GM23338 (cell line): Measurements from ENCODE around the gene SP5. TPM values are rescaled to one million over a fixed set of nuclear protein-coding genes. Genes with fewer than 3 reads are reported as not detected.
A peak's percentile ranks its signal among the peaks of the same experiment; 100 is the strongest.

Experiments
- ATAC-seq: fragments of 200-7000 bp; cut with Tn5 transposase; 3 replicates; pipeline ENCODE4 v1.9.1; 2020
- DNase-seq: peaks from one replicate; pipeline ENCODE4 v3.0.0-alpha.2; 2015; ENCODE audit warnings: low spot score
- H2AFZ ChIP-seq: fragments of 200-600 bp; sonication (generic); 2 replicates; pipeline ENCODE4 v1.8.0; 2016; ENCODE audit warnings: antibody characterized with exemption, mild to moderate bottlenecking, moderate library complexity
- H3F3A ChIP-seq: fragments of 200-600 bp; sonication (generic); replicated peaks from 2 replicates; pipeline ENCODE4 v1.8.0; 2017; ENCODE audit warnings: antibody characterized with exemption, mixed run types, low read depth
- H3K27ac ChIP-seq: fragments of 200-600 bp; sonication (generic); 2 replicates; pipeline ENCODE4 v1.6.1; 2016; ENCODE audit warnings: low read depth
- H3K27me3 ChIP-seq: fragments of 200-600 bp; sonication (generic); 2 replicates; pipeline ENCODE4 v1.8.0; 2016; ENCODE audit warnings: mild to moderate bottlenecking, mixed run types, moderate library complexity; ENCODE audit not compliant: insufficient read depth
- H3K36me3 ChIP-seq: fragments of 200-600 bp; sonication (generic); 2 replicates; pipeline ENCODE4 v1.8.0; 2016; ENCODE audit warnings: mild to moderate bottlenecking; ENCODE audit not compliant: insufficient read depth
- H3K4me1 ChIP-seq: fragments of 200-600 bp; sonication (generic); 2 replicates; pipeline ENCODE4 v1.8.0; 2016; ENCODE audit warnings: mild to moderate bottlenecking, moderate library complexity; ENCODE audit not compliant: insufficient read depth
- H3K4me2 ChIP-seq: fragments of 200-600 bp; sonication (generic); 2 replicates; pipeline ENCODE4 v1.7.1; 2017; ENCODE audit warnings: mixed run types
- H3K4me3 ChIP-seq: fragments of 200-600 bp; sonication (generic); 2 replicates; pipeline ENCODE4 v1.6.1; 2016; ENCODE audit warnings: mixed run types
- H3K79me2 ChIP-seq: fragments of 200-600 bp; sonication (generic); replicated peaks from 2 replicates; pipeline ENCODE4 v1.8.0; 2017; ENCODE audit warnings: mild to moderate bottlenecking; ENCODE audit not compliant: insufficient read depth
- H3K9me2 ChIP-seq: fragments of 200-600 bp; sonication (generic); 2 replicates; pipeline ENCODE4 v1.8.0; 2017; ENCODE audit not compliant: insufficient read depth
- H4K20me1 ChIP-seq: fragments of 200-600 bp; sonication (generic); replicated peaks from 2 replicates; pipeline ENCODE4 v1.8.0; 2017; ENCODE audit warnings: mild to moderate bottlenecking; ENCODE audit not compliant: insufficient read depth
- H3K27ac Mint-ChIP-seq: 2 replicates; pipeline ENCODE4 v1.8.0; 2020; ENCODE audit warnings: inconsistent platforms, mild to moderate bottlenecking, moderate library complexity, mixed read lengths
- H3K27me3 Mint-ChIP-seq: 3 replicates; pipeline ENCODE4 v1.8.0; 2022; ENCODE audit warnings: low read depth, mild to moderate bottlenecking, moderate library complexity, mixed read lengths, inconsistent platforms; ENCODE audit not compliant: insufficient read depth, poor library complexity
- H3K36me3 Mint-ChIP-seq: 3 replicates; pipeline ENCODE4 v1.8.0; 2021; ENCODE audit warnings: low read depth, mild to moderate bottlenecking, inconsistent platforms, moderate library complexity, mixed read lengths
- H3K4me1 Mint-ChIP-seq: 3 replicates; pipeline ENCODE4 v1.8.0; 2020; ENCODE audit warnings: mild to moderate bottlenecking, inconsistent platforms, mixed read lengths
- H3K4me3 Mint-ChIP-seq: 3 replicates; pipeline ENCODE4 v1.8.0; 2021; ENCODE audit warnings: moderate library complexity, mild to moderate bottlenecking, inconsistent platforms, mixed read lengths
- H3K9me3 Mint-ChIP-seq: 3 replicates; pipeline ENCODE4 v1.8.0; 2020; ENCODE audit warnings: moderate library complexity, mild to moderate bottlenecking, inconsistent platforms, mixed read lengths
- CREB1 ChIP-seq: fragments of 250-450 bp; sonication (Bioruptor Pico); IDR thresholded peaks from 2 replicates; pipeline ENCODE4 v1.5.0; 2020; ENCODE audit warnings: low read depth, mild to moderate bottlenecking, moderate library complexity
- ETS1 ChIP-seq: IDR thresholded peaks from 2 replicates; pipeline ENCODE4 v1.6.1; 2016; ENCODE audit warnings: antibody characterized with exemption
- EZH2 ChIP-seq: fragments of 200-600 bp; sonication (generic); IDR thresholded peaks from one replicate; pipeline ENCODE4 v1.8.0; 2017; ENCODE audit warnings: antibody characterized with exemption, mild to moderate bottlenecking, low read depth; ENCODE audit not compliant: unreplicated experiment
- JUNB ChIP-seq: IDR thresholded peaks from one replicate; pipeline ENCODE4 v1.6.1; 2016; ENCODE audit warnings: antibody characterized with exemption; ENCODE audit not compliant: unreplicated experiment
- POLR2AphosphoS5 ChIP-seq: IDR thresholded peaks from 2 replicates; pipeline ENCODE4 v1.6.1; 2016; ENCODE audit warnings: antibody characterized with exemption, low read depth
- REST ChIP-seq: IDR thresholded peaks from one replicate; pipeline ENCODE4 v1.6.1; 2018; ENCODE audit warnings: antibody characterized with exemption; ENCODE audit not compliant: unreplicated experiment
- STAT1 ChIP-seq: IDR thresholded peaks from one replicate; pipeline ENCODE4 v1.6.1; 2016; ENCODE audit warnings: antibody characterized with exemption; ENCODE audit not compliant: unreplicated experiment
- ZNF331 ChIP-seq: fragments of 250-450 bp; sonication (Bioruptor Pico); IDR thresholded peaks from 2 replicates; pipeline ENCODE4 v1.5.0; 2020; ENCODE audit warnings: low read depth, mild to moderate bottlenecking, moderate library complexity
- polyA plus RNA-seq: library from polyadenylated mRNA; unstranded; fragments of >200 nt; fragmentation: Nextera tagmentation; extraction: Ambion mirVana; gene quantifications from 2 replicates; pipeline ENCODE4 v1.2.1, GENCODE V29; 2016
- total RNA-seq: library from RNA; depleted of rRNA; stranded (reverse); fragments of >200 nt; shearing (Covaris generic); gene quantifications from 2 replicates; pipeline ENCODE4 v1.2.3, GENCODE V29; 2014

The SP5 gene
- total and polyA plus RNA-seq, 2 experiments from 2014 or later = 0.21 to 0.32 TPM

- no peak for TF ChIP-seq JUNB
- TF ChIP-seq EZH2 = peak; percentile 28
- Histone ChIP-seq H3K36me3 (no peaks in the 10 kb centered on the region), H4K20me1 (peaks cover 11% of the 10 kb centered on the region; the same call in 1 of the 2 replicates), H3K4me3 (peak overlapping the region; percentile 56), H3K27me3 (peaks cover 94% of the 10 kb centered on the region), H2AFZ (no peak overlapping the region), H3K9me2 (no peaks in the 10 kb centered on the region), H3K79me2 (no peaks in the 10 kb centered on the region), H3K4me2 (peak overlapping the region; percentile 81), H3K4me1 (peaks cover 33% of the 10 kb centered on the region), H3K27ac (no peak overlapping the region), H3F3A (no peaks in the 10 kb centered on the region; the same call in 1 of the 2 replicates)
- Mint-ChIP-seq H3K36me3 (no peaks in the 10 kb centered on the region), H3K9me3 (no peaks in the 10 kb centered on the region; the same call in 2 of the 3 replicates), H3K27me3 (peaks cover 75% of the 10 kb centered on the region), H3K27ac (no peak overlapping the region), H3K4me1 (peaks cover 42% of the 10 kb centered on the region), H3K4me3 (no peak overlapping the region)
- no peak for DNase-seq
- ATAC-seq = no peak
Measured at GRCh38 chr2:170710609-170710979, 4.5 kb upstream of the SP5 start.

- DNase-seq (peak; percentile 38), ATAC-seq (no peak)
- Mint-ChIP-seq H3K27me3 (peaks cover 80% of the 10 kb centered on the region), H3K27ac (no peak overlapping the region), H3K9me3 (no peaks in the 10 kb centered on the region; the same call in 2 of the 3 replicates), H3K4me3 (peak overlapping the region; percentile 60), H3K4me1 (peaks cover 44% of the 10 kb centered on the region), H3K36me3 (no peaks in the 10 kb centered on the region)
- Histone ChIP-seq H3F3A (no peaks in the 10 kb centered on the region; the same call in 1 of the 2 replicates), H3K27ac (no peak overlapping the region), H3K4me1 (peaks cover 33% of the 10 kb centered on the region), H3K4me2 (peak overlapping the region; percentile 81), H4K20me1 (peaks cover 11% of the 10 kb centered on the region; the same call in 1 of the 2 replicates), H3K27me3 (peaks cover 100% of the 10 kb centered on the region), H3K9me2 (no peaks in the 10 kb centered on the region), H3K4me3 (peak overlapping the region; percentile 56), H3K36me3 (no peaks in the 10 kb centered on the region), H2AFZ (no peak overlapping the region), H3K79me2 (no peaks in the 10 kb centered on the region)
- TF ChIP-seq JUNB (no peak), EZH2 (peak; percentile 51), ZNF331 (no peak), STAT1 (no peak), POLR2AphosphoS5 (no peak), ETS1 (no peak)
Measured at GRCh38 chr2:170711196-170711773, 3.9 kb upstream of the SP5 start.

GRCh38 chr2:170711774-170712652, 3.1 kb upstream of the SP5 start:
- Mint-ChIP-seq H3K9me3 (peaks cover under 1% of the 10 kb centered on the region; the same call in 1 of the 3 replicates), H3K27ac (no peak overlapping the region), H3K36me3 (no peaks in the 10 kb centered on the region), H3K27me3 (peaks cover 86% of the 10 kb centered on the region), H3K4me1 (peaks cover 45% of the 10 kb centered on the region), H3K4me3 (peak overlapping the region; percentile 60)
- DNase-seq (peak; percentile 89), ATAC-seq (peak; percentile 19)
- H3K4me2 ChIP-seq = peak overlapping the region; percentile 81
- peak overlapping the region; percentile 56 for H3K4me3 ChIP-seq
- H4K20me1 ChIP-seq = peaks cover 11% of the 10 kb centered on the region; the same call in 1 of the 2 replicates
- no peaks in the 10 kb centered on the region; the same call in 1 of the 2 replicates for H3F3A ChIP-seq
- H3K9me2 ChIP-seq = no peaks in the 10 kb centered on the region
- H3K27me3 ChIP-seq = peaks cover 100% of the 10 kb centered on the region
- H3K36me3 ChIP-seq = no peaks in the 10 kb centered on the region
- no peak overlapping the region for H3K27ac ChIP-seq
- H2AFZ ChIP-seq = no peak overlapping the region
- H3K4me1 ChIP-seq = peaks cover 33% of the 10 kb centered on the region
- H3K79me2 ChIP-seq = no peaks in the 10 kb centered on the region
- TF ChIP-seq EZH2 (peak; percentile 58), REST (no peak), CREB1 (CRISPR knock-in tag) (no peak)
